ENCODE results near the gene GPANK1. TPM values are rescaled to one million over a fixed set of nuclear protein-coding genes. Genes with fewer than 3 reads are reported as not detected.

GPANK1 gene
- total RNA-seq, 1 experiment from 2014 or later, result 18.3 TPM

GRCh38 chr6:31691078-31691463 lies 26.3 kb upstream of the GPANK1 start:
- H3K27ac ChIP-seq (ENCODE audit: low read length), result no peak overlapping the region

DNA sequence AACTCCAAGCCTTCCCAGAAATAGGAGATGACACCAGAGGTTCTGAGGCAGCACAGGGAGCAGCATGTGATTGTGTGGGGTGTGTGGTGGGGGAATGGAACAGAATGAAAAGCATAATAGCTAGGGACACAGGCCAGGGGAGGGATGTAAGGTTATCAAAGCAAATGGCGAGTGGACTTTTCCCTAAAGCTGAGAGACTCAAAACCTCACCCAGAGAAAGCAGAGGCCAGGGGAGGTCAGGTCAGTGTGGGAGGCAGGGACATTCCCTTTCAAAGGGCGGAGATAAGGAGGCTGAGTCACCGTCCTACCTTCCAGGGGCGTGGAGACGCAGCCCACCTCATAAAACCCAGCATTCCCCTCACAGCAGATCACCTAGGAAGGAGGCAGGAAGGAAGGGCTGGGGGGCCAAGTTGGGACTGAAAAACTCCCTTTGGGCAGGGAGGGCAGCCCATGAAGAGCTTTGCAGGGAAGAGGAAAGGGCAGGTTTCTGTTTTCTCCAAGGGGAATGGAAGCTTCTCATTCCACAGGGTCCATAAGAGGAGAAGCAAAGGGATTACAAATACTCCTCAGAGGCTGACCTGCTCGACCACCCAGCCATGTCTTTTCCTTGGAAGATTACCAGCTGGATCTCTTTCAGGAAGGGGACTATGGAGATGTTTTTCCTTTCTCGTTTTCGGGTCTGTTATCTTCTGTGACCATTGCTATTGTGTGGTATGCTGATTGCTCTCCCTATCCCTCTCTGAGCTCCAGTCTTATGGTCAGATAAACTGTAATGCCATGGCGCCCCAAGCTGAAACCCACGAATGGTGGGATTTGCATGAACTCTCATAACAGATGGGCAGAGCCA lies 25.7 kb upstream of the GPANK1 start:
- ATAC-seq, result no peak
- no peak for DNase-seq (ENCODE audit: low read depth, low spot score)
- Histone ChIP-seq H3K4me3 (ENCODE audit: low read depth in 2 of 2, low read length in 2 of 2) (no peak overlapping the region), H3K27me3 (ENCODE audit: control insufficient read depth, insufficient read depth, low read length) (no peaks in the 10 kb centered on the region), H3K9me3 (ENCODE audit: control insufficient read depth, insufficient read depth, low read depth, low read length) (no peaks in the 10 kb centered on the region), H3K36me3 (ENCODE audit: control insufficient read depth, insufficient read depth, low read length) (0 out of 2 replicates have a peak, but pooled peaks cover 5% of the 10 kb centered on the region), H3K27ac (ENCODE audit: low read length) (no peak overlapping the region), H3K4me1 (ENCODE audit: control insufficient read depth, insufficient read depth, low read length) (no peaks in the 10 kb centered on the region)
- intact Hi-C loops (cut with micrococcal nuclease; ENCODE audit: unreplicated experiment) (no loop called here), in situ Hi-C loops (cut with HindIII; ENCODE audit: low pct_unique_long_range_greater_than_20kb, low sequenced_read_pairs) (no loop called here)
- TF ChIP-seq, protein P1, sequence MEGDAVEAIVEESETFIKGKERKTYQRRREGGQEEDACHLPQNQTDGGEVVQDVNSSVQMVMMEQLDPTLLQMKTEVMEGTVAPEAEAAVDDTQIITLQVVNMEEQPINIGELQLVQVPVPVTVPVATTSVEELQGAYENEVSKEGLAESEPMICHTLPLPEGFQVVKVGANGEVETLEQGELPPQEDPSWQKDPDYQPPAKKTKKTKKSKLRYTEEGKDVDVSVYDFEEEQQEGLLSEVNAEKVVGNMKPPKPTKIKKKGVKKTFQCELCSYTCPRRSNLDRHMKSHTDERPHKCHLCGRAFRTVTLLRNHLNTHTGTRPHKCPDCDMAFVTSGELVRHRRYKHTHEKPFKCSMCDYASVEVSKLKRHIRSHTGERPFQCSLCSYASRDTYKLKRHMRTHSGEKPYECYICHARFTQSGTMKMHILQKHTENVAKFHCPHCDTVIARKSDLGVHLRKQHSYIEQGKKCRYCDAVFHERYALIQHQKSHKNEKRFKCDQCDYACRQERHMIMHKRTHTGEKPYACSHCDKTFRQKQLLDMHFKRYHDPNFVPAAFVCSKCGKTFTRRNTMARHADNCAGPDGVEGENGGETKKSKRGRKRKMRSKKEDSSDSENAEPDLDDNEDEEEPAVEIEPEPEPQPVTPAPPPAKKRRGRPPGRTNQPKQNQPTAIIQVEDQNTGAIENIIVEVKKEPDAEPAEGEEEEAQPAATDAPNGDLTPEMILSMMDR (IDR thresholded peaks at IDR 0.05), result no peak
- no peak for TF ChIP-seq SIN3A (IDR thresholded peaks at IDR 0.05; ENCODE audit: borderline replicate concordance, insufficient read depth, low read depth, low read length)
- no peak for TF ChIP-seq REST (IDR thresholded peaks at IDR 0.05; ENCODE audit: insufficient read depth in 1 of 2, low read depth in 2 of 2, low read length in 1 of 2)
- TF ChIP-seq TCF7L2 (IDR thresholded peaks at IDR 0.05; ENCODE audit: low read depth, low read length), result no peak
- TF ChIP-seq POLR2AphosphoS5 (IDR thresholded peaks at IDR 0.05; ENCODE audit: low read depth, low read length), result no peak
- BruUV-seq (replicated peaks), result no TSS peak
- ChIA-PET POLR2A (interaction anchor here (0.6 to 0.7 kb wide), 3 partner anchors 29 to 116 kb away, joined by 3 to 11 read pairs (median 6); partner anchors contain the start of gene LSM2), CTCF (no interaction called here)

More at GRCh38 chr6:31691078-31691463, 26.3 kb upstream of the GPANK1 start:
- no peak for TF ChIP-seq TCF7L2 (IDR thresholded peaks at IDR 0.05; ENCODE audit: low read depth, low read length)
- TF ChIP-seq, protein P1 (IDR thresholded peaks at IDR 0.05), result no peak
- POLR2A ChIA-PET, result no interaction called here
- DNase-seq (ENCODE audit: low read depth, low spot score), result no peak
- no peaks in the 10 kb centered on the region for H3K4me1 ChIP-seq (ENCODE audit: control insufficient read depth, insufficient read depth, low read length)
- H3K9me3 ChIP-seq (ENCODE audit: control insufficient read depth, insufficient read depth, low read depth, low read length), result no peaks in the 10 kb centered on the region
- intact Hi-C loops (cut with micrococcal nuclease; ENCODE audit: unreplicated experiment) (no loop called here), in situ Hi-C loops (cut with HindIII; ENCODE audit: low pct_unique_long_range_greater_than_20kb, low sequenced_read_pairs) (no loop called here)
- no TSS peak for BruUV-seq (replicated peaks)
- CTCF ChIA-PET, result no interaction called here
- H3K36me3 ChIP-seq (ENCODE audit: control insufficient read depth, insufficient read depth, low read length), result 0 out of 2 replicates have a peak, but pooled peaks cover 5% of the 10 kb centered on the region
- no peaks in the 10 kb centered on the region for H3K27me3 ChIP-seq (ENCODE audit: control insufficient read depth, insufficient read depth, low read length)
- ATAC-seq, result no peak
- H3K4me3 ChIP-seq (ENCODE audit: low read depth in 2 of 2, low read length in 2 of 2), result no peak overlapping the region
